Tibial nerve (tissue), 3 donors: ENCODE results near the gene ACOXL.

ENCODE experiments used
- CTCF ChIP-seq, 5 experiments: fragments of 200-600 bp in 3 of 5; fragments of 450-650 bp in 2 of 5; sonication (generic) in 3 of 5; IDR thresholded peaks; one replicate each; pipeline ENCODE4 v1.5.1; 2016 to 2019; ENCODE audit warnings: antibody characterized with exemption in 5 of 5, mild to moderate bottlenecking in 3 of 5, moderate library complexity in 2 of 5
- POLR2A ChIP-seq, 2 donors: fragments of 450-650 bp; IDR thresholded peaks; one replicate each; pipeline ENCODE4 v1.6.1; 2017; ENCODE audit warnings: antibody characterized with exemption in 2 of 2, mild to moderate bottlenecking in 2 of 2, moderate library complexity in 2 of 2

DNA sequence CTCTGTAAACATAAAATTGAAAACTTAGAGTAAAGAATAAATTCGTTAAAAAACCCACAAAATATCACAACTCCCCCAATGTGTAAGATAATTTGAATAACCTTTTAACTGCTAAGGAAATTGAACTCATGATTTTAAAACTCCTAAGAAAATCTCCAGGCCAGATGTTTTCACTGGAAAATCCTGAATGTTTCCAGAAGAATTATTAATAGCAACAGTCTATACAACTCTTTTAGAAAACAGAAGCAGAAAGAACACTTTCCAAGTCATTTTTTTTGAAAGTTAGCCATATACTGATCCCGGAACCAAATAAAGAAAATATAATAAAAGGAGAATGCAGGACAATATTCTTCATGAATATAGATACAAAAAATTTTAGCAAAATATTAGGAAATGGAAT is 165.6 kb downstream of the ACOXL start:
- TF ChIP-seq CTCF (IDR thresholded peaks at IDR 0.05) (no peak), POLR2A (IDR thresholded peaks at IDR 0.05) (no peak)
